Effector memory CD8-positive, alpha-beta T cell (primary cell): ENCODE measurements around the gene ADAM15.

ENCODE experiments used
- ATAC-seq: fragments of 150-1000 bp; cut with Tn5 transposase; replicated peaks from 2 replicates; pipeline ENCODE4 v1.10.0; 2021; ENCODE audit warnings: mild to moderate bottlenecking, moderate library complexity
- DNase-seq, 3 experiments: peaks; one replicate each; pipeline ENCODE4 v3.0.0; 2021
- H3K27ac Mint-ChIP-seq, 2 donors: one replicate each; pipeline ENCODE4 v1.8.0; 2022; ENCODE audit warnings: mild to moderate bottlenecking in 2 of 2, mixed read lengths in 2 of 2, moderate library complexity in 2 of 2
- H3K27me3 Mint-ChIP-seq, 2 donors: one replicate each; pipeline ENCODE4 v1.8.0; 2022; ENCODE audit warnings: mixed read lengths in 2 of 2
- H3K36me3 Mint-ChIP-seq: one replicate; pipeline ENCODE4 v1.8.0; 2022; ENCODE audit warnings: mild to moderate bottlenecking, moderate library complexity, mixed read lengths; ENCODE audit not compliant: insufficient read depth
- H3K4me1 Mint-ChIP-seq, 2 donors: one replicate each; pipeline ENCODE4 v1.8.0; 2022; ENCODE audit warnings: low read depth in 2 of 2, mixed read lengths in 2 of 2
- H3K4me3 Mint-ChIP-seq, 2 donors: one replicate each; pipeline ENCODE4 v1.8.0; 2022; ENCODE audit warnings: mild to moderate bottlenecking in 2 of 2, mixed read lengths in 2 of 2, moderate library complexity in 2 of 2
- H3K9me3 Mint-ChIP-seq, 2 donors: one replicate each; pipeline ENCODE4 v1.8.0; 2022; ENCODE audit warnings: mixed read lengths in 2 of 2
- total RNA-seq, 9 experiments: gene quantifications; one replicate each; lab custom pipeline; 2026; lab: John Stamatoyannopoulos, UW

ADAM15 gene
- total RNA-seq = 14.3 to 61.1 (median 30.9) reads per million in 9 experiments

GRCh38 chr1:155050560-155051341, at the start of gene ADAM15:
Gene ADAM15, plus strand, starts transcription at chr1:155051316. Its CDS starts 71 bp downstream, at chr1:155051387.
- H3K27me3 Mint-ChIP-seq = no peaks in the 10 kb centered on the region
- H3K9me3 Mint-ChIP-seq = no peaks in the 10 kb centered on the region
- H3K4me3 Mint-ChIP-seq = peak within 1 kb of the TSS; percentile 86 to 89
- H3K27ac Mint-ChIP-seq = peak within 1 kb of the TSS; percentile 77 to 89
- peaks cover 22 to 28% of the 10 kb centered on the region in 2 donors for H3K4me1 Mint-ChIP-seq
- ATAC-seq = peak; percentile 76
- DNase-seq = peak; percentile 76 to 81 (median 78)
- H3K36me3 Mint-ChIP-seq = peaks cover 4% of the 10 kb centered on the region

- no peak for ATAC-seq
- no peak for DNase-seq
- H3K27me3 Mint-ChIP-seq = no peaks in the 10 kb centered on the region
- H3K9me3 Mint-ChIP-seq = no peaks in the 10 kb centered on the region
- H3K4me3 Mint-ChIP-seq = peak overlapping the region; percentile 96 to 97
- H3K36me3 Mint-ChIP-seq = peaks cover 21% of the 10 kb centered on the region
- peaks cover 34 to 46% of the 10 kb centered on the region in 2 donors for H3K4me1 Mint-ChIP-seq
- H3K27ac Mint-ChIP-seq = peak overlapping the region; percentile 86 to 88
Observed at GRCh38 chr1:155001425-155001674, 49.8 kb upstream of the ADAM15 start.

- Mint-ChIP-seq H3K27ac (peak overlapping the region; percentile 86 to 88), H3K36me3 (peaks cover 21% of the 10 kb centered on the region), H3K4me1 (peaks cover 39 to 52% of the 10 kb centered on the region in 2 donors), H3K4me3 (peak overlapping the region; percentile 96 to 97), H3K9me3 (no peaks in the 10 kb centered on the region), H3K27me3 (no peaks in the 10 kb centered on the region)
- DNase-seq (peak; percentile 95 to 98 (median 96)), ATAC-seq (peak; percentile 77)
Observed at GRCh38 chr1:155001675-155002463, 49.2 kb upstream of the ADAM15 start.

GRCh38 chr1:155002464-155003226, 48.5 kb upstream of the ADAM15 start, which contains the start of gene ZBTB7B:
Gene ZBTB7B, plus strand, starts transcription at chr1:155002802. Its CDS starts 11,859 bp downstream, at chr1:155014661.
- ATAC-seq (peak; percentile 6), DNase-seq (no peak)
- Mint-ChIP-seq H3K9me3 (no peaks in the 10 kb centered on the region), H3K4me3 (peak within 1 kb of the TSS; percentile 96 to 97), H3K4me1 (peaks cover 36 to 52% of the 10 kb centered on the region in 2 donors), H3K27ac (peak within 1 kb of the TSS; percentile 88 to 93), H3K27me3 (no peaks in the 10 kb centered on the region), H3K36me3 (peaks cover 21% of the 10 kb centered on the region)

GRCh38 chr1:155003227-155003765, 47.8 kb upstream of the ADAM15 start:
- Mint-ChIP-seq H3K9me3 (no peaks in the 10 kb centered on the region), H3K36me3 (peaks cover 18% of the 10 kb centered on the region), H3K4me3 (peak overlapping the region; percentile 96 to 97), H3K27ac (peak overlapping the region; percentile 88 to 93), H3K4me1 (peaks cover 36 to 49% of the 10 kb centered on the region in 2 donors), H3K27me3 (no peaks in the 10 kb centered on the region)
- ATAC-seq (no peak), DNase-seq (no peak)

- no peak for DNase-seq
- H3K36me3 Mint-ChIP-seq = peaks cover 14% of the 10 kb centered on the region
- peak overlapping the region; percentile 96 to 97 for H3K4me3 Mint-ChIP-seq
- H3K4me1 Mint-ChIP-seq = peaks cover 35 to 50% of the 10 kb centered on the region in 2 donors
- no peaks in the 10 kb centered on the region for H3K27me3 Mint-ChIP-seq
- ATAC-seq = no peak
- H3K27ac Mint-ChIP-seq = peak overlapping the region; percentile 88 to 93
- no peaks in the 10 kb centered on the region for H3K9me3 Mint-ChIP-seq
Observed at GRCh38 chr1:155003766-155004351, 47.3 kb upstream of the ADAM15 start.

GRCh38 chr1:155004352-155005075, 46.6 kb upstream of the ADAM15 start:
- peaks cover 31 to 49% of the 10 kb centered on the region in 2 donors for H3K4me1 Mint-ChIP-seq
- H3K27me3 Mint-ChIP-seq = no peaks in the 10 kb centered on the region
- DNase-seq = no peak

GRCh38 chr1:155005076-155006011, 45.8 kb upstream of the ADAM15 start:
- Mint-ChIP-seq H3K27me3 (no peaks in the 10 kb centered on the region), H3K27ac (peak overlapping the region; percentile 88 to 91), H3K4me1 (peaks cover 32 to 52% of the 10 kb centered on the region in 2 donors), H3K36me3 (peaks cover 9% of the 10 kb centered on the region), H3K4me3 (peak overlapping the region; percentile 96 to 97), H3K9me3 (no peaks in the 10 kb centered on the region)
- no peak for DNase-seq
- ATAC-seq = no peak

More at GRCh38 chr1:155004352-155005075, 46.6 kb upstream of the ADAM15 start:
- H3K36me3 Mint-ChIP-seq = peaks cover 9% of the 10 kb centered on the region
- H3K4me3 Mint-ChIP-seq = peak overlapping the region; percentile 96 to 97
- peak overlapping the region; percentile 88 to 90 for H3K27ac Mint-ChIP-seq
- ATAC-seq = no peak
- no peaks in the 10 kb centered on the region for H3K9me3 Mint-ChIP-seq

GRCh38 chr1:155006601-155007101, 44.5 kb upstream of the ADAM15 start:
- ATAC-seq (peak; percentile 16), DNase-seq (peak in 1 of 3 experiments; percentile 38)
- Mint-ChIP-seq H3K27me3 (no peaks in the 10 kb centered on the region), H3K9me3 (no peaks in the 10 kb centered on the region), H3K27ac (peak overlapping the region; percentile 88 to 91), H3K4me1 (peaks cover 33 to 57% of the 10 kb centered on the region in 2 donors), H3K4me3 (peak overlapping the region; percentile 44 to 47), H3K36me3 (peaks cover 4% of the 10 kb centered on the region)

- Mint-ChIP-seq H3K36me3 (peaks cover under 1% of the 10 kb centered on the region), H3K27me3 (no peaks in the 10 kb centered on the region), H3K4me3 (no peak overlapping the region), H3K9me3 (no peaks in the 10 kb centered on the region), H3K4me1 (peaks cover 35 to 62% of the 10 kb centered on the region in 2 donors), H3K27ac (no peak overlapping the region)
- DNase-seq = no peak
- no peak for ATAC-seq
Observed at GRCh38 chr1:155007251-155007828, 43.8 kb upstream of the ADAM15 start.
